ENCODE results near the gene PLSCR1.

PLSCR1 gene

GRCh38 chr3:146521394-146521793 is 23.0 kb downstream of the PLSCR1 start:
- Histone ChIP-seq H3K27me3 (ENCODE audit: control insufficient read depth in 2 of 2, insufficient read depth in 2 of 2, low read length in 2 of 2) (no peaks in the 10 kb centered on the region), H3K4me3 (ENCODE audit: low read length in 2 of 2) (no peak overlapping the region), H3K9ac (ENCODE audit: low read depth in 1 of 2, low read length in 2 of 2) (no peak overlapping the region), H3K36me3 (ENCODE audit: control insufficient read depth in 2 of 2, insufficient read depth in 2 of 2, low read length in 2 of 2) (peaks cover 27 to 29% of the 10 kb centered on the region in 2 donors), H3K27ac (ENCODE audit: low read depth in 2 of 2, low read length in 2 of 2) (no peak overlapping the region), H3K9me3 (ENCODE audit: control insufficient read depth in 2 of 2, low read length in 2 of 2) (no peaks in the 10 kb centered on the region), H3K4me1 (ENCODE audit: control insufficient read depth in 2 of 2, insufficient read depth in 2 of 2, low read length in 2 of 2) (peaks cover 0 to 13% of the 10 kb centered on the region in 2 donors)

GRCh38 chr3:146519810-146520209 is 24.6 kb downstream of the PLSCR1 start:
- no peak overlapping the region for H3K9ac ChIP-seq (ENCODE audit: low read depth in 1 of 2, low read length in 2 of 2)
- no peaks in the 10 kb centered on the region for H3K27me3 ChIP-seq (ENCODE audit: control insufficient read depth in 2 of 2, insufficient read depth in 2 of 2, low read length in 2 of 2)
- no peaks in the 10 kb centered on the region for H3K9me3 ChIP-seq (ENCODE audit: control insufficient read depth in 2 of 2, low read length in 2 of 2)
- peaks cover 26 to 28% of the 10 kb centered on the region in 2 donors for H3K36me3 ChIP-seq (ENCODE audit: control insufficient read depth in 2 of 2, insufficient read depth in 2 of 2, low read length in 2 of 2)
- no peak overlapping the region for H3K27ac ChIP-seq (ENCODE audit: low read depth in 2 of 2, low read length in 2 of 2)
- no peak overlapping the region for H3K4me3 ChIP-seq (ENCODE audit: low read length in 2 of 2)
- peaks cover 0 to 13% of the 10 kb centered on the region in 2 donors for H3K4me1 ChIP-seq (ENCODE audit: control insufficient read depth in 2 of 2, insufficient read depth in 2 of 2, low read length in 2 of 2)

- H3K27ac ChIP-seq (ENCODE audit: low read depth in 2 of 2, low read length in 2 of 2): peak overlapping the region; percentile 65 to 78
- H3K9ac ChIP-seq (ENCODE audit: low read depth in 1 of 2, low read length in 2 of 2): no peak overlapping the region
- peaks cover 21 to 23% of the 10 kb centered on the region in 2 donors for H3K36me3 ChIP-seq (ENCODE audit: control insufficient read depth in 2 of 2, insufficient read depth in 2 of 2, low read length in 2 of 2)
- H3K9me3 ChIP-seq (ENCODE audit: control insufficient read depth in 2 of 2, low read length in 2 of 2): no peaks in the 10 kb centered on the region
- no peaks in the 10 kb centered on the region for H3K27me3 ChIP-seq (ENCODE audit: control insufficient read depth in 2 of 2, insufficient read depth in 2 of 2, low read length in 2 of 2)
- peaks cover 0 to 18% of the 10 kb centered on the region in 2 donors for H3K4me1 ChIP-seq (ENCODE audit: control insufficient read depth in 2 of 2, insufficient read depth in 2 of 2, low read length in 2 of 2)
- no peak overlapping the region for H3K4me3 ChIP-seq (ENCODE audit: low read length in 2 of 2)
Observed at GRCh38 chr3:146517684-146518435, 26.5 kb downstream of the PLSCR1 start.

- H3K4me3 ChIP-seq (ENCODE audit: low read length in 2 of 2): no peak overlapping the region
- no peaks in the 10 kb centered on the region for H3K27me3 ChIP-seq (ENCODE audit: control insufficient read depth in 2 of 2, insufficient read depth in 2 of 2, low read length in 2 of 2)
- H3K36me3 ChIP-seq (ENCODE audit: control insufficient read depth in 2 of 2, insufficient read depth in 2 of 2, low read length in 2 of 2): peaks cover 7 to 8% of the 10 kb centered on the region in 2 donors
- H3K9me3 ChIP-seq (ENCODE audit: control insufficient read depth in 2 of 2, low read length in 2 of 2): no peaks in the 10 kb centered on the region
- H3K4me1 ChIP-seq (ENCODE audit: control insufficient read depth in 2 of 2, insufficient read depth in 2 of 2, low read length in 2 of 2): peaks cover 7 to 31% of the 10 kb centered on the region in 2 donors
- peak overlapping the region in 1 of 2 donors; percentile 1 for H3K27ac ChIP-seq (ENCODE audit: low read depth in 2 of 2, low read length in 2 of 2)
- H3K9ac ChIP-seq (ENCODE audit: low read depth in 1 of 2, low read length in 2 of 2): no peak overlapping the region
Observed at GRCh38 chr3:146513386-146514051, 30.9 kb downstream of the PLSCR1 start.

- H3K4me3 ChIP-seq (ENCODE audit: low read length in 2 of 2): no peak overlapping the region
- H3K27ac ChIP-seq (ENCODE audit: low read depth in 2 of 2, low read length in 2 of 2): peak overlapping the region; percentile 75 to 76
- peaks cover 7 to 8% of the 10 kb centered on the region in 2 donors for H3K36me3 ChIP-seq (ENCODE audit: control insufficient read depth in 2 of 2, insufficient read depth in 2 of 2, low read length in 2 of 2)
- H3K9me3 ChIP-seq (ENCODE audit: control insufficient read depth in 2 of 2, low read length in 2 of 2): no peaks in the 10 kb centered on the region
- peaks cover 10 to 26% of the 10 kb centered on the region in 2 donors for H3K4me1 ChIP-seq (ENCODE audit: control insufficient read depth in 2 of 2, insufficient read depth in 2 of 2, low read length in 2 of 2)
- H3K27me3 ChIP-seq (ENCODE audit: control insufficient read depth in 2 of 2, insufficient read depth in 2 of 2, low read length in 2 of 2): no peaks in the 10 kb centered on the region
- H3K9ac ChIP-seq (ENCODE audit: low read depth in 1 of 2, low read length in 2 of 2): no peak overlapping the region
Observed at GRCh38 chr3:146511402-146512134, 32.8 kb downstream of the PLSCR1 start.

- Histone ChIP-seq H3K27ac (ENCODE audit: low read depth in 2 of 2, low read length in 2 of 2) (peak overlapping the region; percentile 75 to 85), H3K36me3 (ENCODE audit: control insufficient read depth in 2 of 2, insufficient read depth in 2 of 2, low read length in 2 of 2) (no peaks in the 10 kb centered on the region), H3K9ac (ENCODE audit: low read depth in 1 of 2, low read length in 2 of 2) (no peak overlapping the region), H3K9me3 (ENCODE audit: control insufficient read depth in 2 of 2, low read length in 2 of 2) (no peaks in the 10 kb centered on the region), H3K27me3 (ENCODE audit: control insufficient read depth in 2 of 2, insufficient read depth in 2 of 2, low read length in 2 of 2) (no peaks in the 10 kb centered on the region), H3K4me3 (ENCODE audit: low read length in 2 of 2) (no peak overlapping the region), H3K4me1 (ENCODE audit: control insufficient read depth in 2 of 2, insufficient read depth in 2 of 2, low read length in 2 of 2) (peaks cover 25 to 49% of the 10 kb centered on the region in 2 donors)
Observed at GRCh38 chr3:146507331-146508120, 36.9 kb downstream of the PLSCR1 start.

GRCh38 chr3:146505516-146505915 is 38.9 kb downstream of the PLSCR1 start:
- H3K4me1 ChIP-seq (ENCODE audit: control insufficient read depth in 2 of 2, insufficient read depth in 2 of 2, low read length in 2 of 2): peaks cover 21 to 33% of the 10 kb centered on the region in 2 donors
- H3K4me3 ChIP-seq (ENCODE audit: low read length in 2 of 2): no peak overlapping the region
- H3K9ac ChIP-seq (ENCODE audit: low read depth in 1 of 2, low read length in 2 of 2): no peak overlapping the region
- H3K27me3 ChIP-seq (ENCODE audit: control insufficient read depth in 2 of 2, insufficient read depth in 2 of 2, low read length in 2 of 2): no peaks in the 10 kb centered on the region
- H3K9me3 ChIP-seq (ENCODE audit: control insufficient read depth in 2 of 2, low read length in 2 of 2): no peaks in the 10 kb centered on the region
- H3K27ac ChIP-seq (ENCODE audit: low read depth in 2 of 2, low read length in 2 of 2): peak overlapping the region in 1 of 2 donors; percentile 85
- H3K36me3 ChIP-seq (ENCODE audit: control insufficient read depth in 2 of 2, insufficient read depth in 2 of 2, low read length in 2 of 2): no peaks in the 10 kb centered on the region

- H3K27ac ChIP-seq (ENCODE audit: low read depth in 2 of 2, low read length in 2 of 2): peak overlapping the region; percentile 21 to 80
- no peak overlapping the region for H3K9ac ChIP-seq (ENCODE audit: low read depth in 1 of 2, low read length in 2 of 2)
- H3K4me3 ChIP-seq (ENCODE audit: low read length in 2 of 2): no peak overlapping the region
- H3K27me3 ChIP-seq (ENCODE audit: control insufficient read depth in 2 of 2, insufficient read depth in 2 of 2, low read length in 2 of 2): no peaks in the 10 kb centered on the region
- no peaks in the 10 kb centered on the region for H3K36me3 ChIP-seq (ENCODE audit: control insufficient read depth in 2 of 2, insufficient read depth in 2 of 2, low read length in 2 of 2)
- H3K9me3 ChIP-seq (ENCODE audit: control insufficient read depth in 2 of 2, low read length in 2 of 2): no peaks in the 10 kb centered on the region
- H3K4me1 ChIP-seq (ENCODE audit: control insufficient read depth in 2 of 2, insufficient read depth in 2 of 2, low read length in 2 of 2): peaks cover 21 to 33% of the 10 kb centered on the region in 2 donors
Observed at GRCh38 chr3:146504498-146505197, 39.8 kb downstream of the PLSCR1 start.

GRCh38 chr3:146503461-146504202 is 40.8 kb downstream of the PLSCR1 start:
- no peak overlapping the region for H3K4me3 ChIP-seq (ENCODE audit: low read length in 2 of 2)
- H3K36me3 ChIP-seq (ENCODE audit: control insufficient read depth in 2 of 2, insufficient read depth in 2 of 2, low read length in 2 of 2): no peaks in the 10 kb centered on the region
- no peaks in the 10 kb centered on the region for H3K9me3 ChIP-seq (ENCODE audit: control insufficient read depth in 2 of 2, low read length in 2 of 2)
- H3K27ac ChIP-seq (ENCODE audit: low read depth in 2 of 2, low read length in 2 of 2): peak overlapping the region; percentile 77 to 80
- H3K27me3 ChIP-seq (ENCODE audit: control insufficient read depth in 2 of 2, insufficient read depth in 2 of 2, low read length in 2 of 2): no peaks in the 10 kb centered on the region
- peak overlapping the region in 1 of 2 donors; percentile 42 for H3K9ac ChIP-seq (ENCODE audit: low read depth in 1 of 2, low read length in 2 of 2)
- peaks cover 21 to 41% of the 10 kb centered on the region in 2 donors for H3K4me1 ChIP-seq (ENCODE audit: control insufficient read depth in 2 of 2, insufficient read depth in 2 of 2, low read length in 2 of 2)
